Skeletal muscle tissue (tissue), 4 donors: Measurements from ENCODE around the gene DRP2. TPM values are rescaled to one million over a fixed set of nuclear protein-coding genes. Genes with fewer than 3 reads are reported as not detected.

Source experiments
- H3K27ac ChIP-seq: one replicate; pipeline ENCODE4 v1.7.0; 2013; ENCODE audit warnings: mild to moderate bottlenecking, low read depth, low read length, inconsistent platforms
- H3K27me3 ChIP-seq, 3 donors: one replicate each; pipeline ENCODE4 v1.7.0; 2013; ENCODE audit warnings: low read length in 3 of 3; ENCODE audit not compliant: control insufficient read depth in 3 of 3, insufficient read depth in 3 of 3
- H3K36me3 ChIP-seq, 3 donors: one replicate each; pipeline ENCODE4 v1.7.0; 2013; ENCODE audit warnings: low read length in 3 of 3; ENCODE audit not compliant: control insufficient read depth in 3 of 3, insufficient read depth in 3 of 3
- H3K4me1 ChIP-seq, 3 donors: one replicate each; pipeline ENCODE4 v1.7.0; 2013; ENCODE audit warnings: low read length in 3 of 3, mild to moderate bottlenecking in 3 of 3; ENCODE audit not compliant: control insufficient read depth in 3 of 3, insufficient read depth in 3 of 3
- H3K4me3 ChIP-seq, 3 donors: one replicate each; pipeline ENCODE4 v1.7.0; 2013; ENCODE audit warnings: low read length in 3 of 3
- H3K9ac ChIP-seq, 3 donors: one replicate each; pipeline ENCODE4 v1.7.0; 2013; ENCODE audit warnings: low read length in 3 of 3, mild to moderate bottlenecking in 3 of 3, moderate library complexity in 2 of 3, low read depth in 1 of 3
- H3K9me3 ChIP-seq, 3 donors: one replicate each; pipeline ENCODE4 v1.7.0; 2013; ENCODE audit warnings: low read length in 3 of 3; ENCODE audit not compliant: control insufficient read depth in 3 of 3
- total RNA-seq: library from RNA; depleted of rRNA; stranded (reverse); fragments of >200 nt; gene quantifications from one replicate; pipeline ENCODE4 v1.2.3, GENCODE V29; 2014
- donor health status: Osteomylitis.

The DRP2 gene
- total RNA-seq, 1 donor from 2014 or later: 1.0 TPM

DNA sequence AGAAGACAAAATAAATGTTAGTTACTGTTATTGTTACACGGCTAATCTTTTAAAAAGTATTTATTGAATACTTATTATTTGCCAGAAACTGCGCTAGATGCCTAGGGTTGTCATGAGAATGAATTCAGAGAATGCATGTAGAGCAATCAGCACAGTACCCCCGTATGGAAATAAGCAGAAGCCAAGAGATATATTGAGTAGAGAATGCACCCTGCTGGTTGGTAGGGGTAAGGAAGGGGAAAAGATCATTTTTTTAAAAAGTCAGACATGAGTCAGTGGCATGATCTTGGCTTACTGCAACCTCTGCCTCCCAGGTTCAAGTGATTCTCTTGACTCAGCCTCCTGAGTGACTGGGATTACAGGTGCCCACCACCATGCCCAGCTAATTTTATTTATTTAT is 13.1 kb upstream of the DRP2 start:
- Histone ChIP-seq H3K27ac (no peak overlapping the region), H3K36me3 (no peaks in the 10 kb centered on the region), H3K9me3 (no peaks in the 10 kb centered on the region), H3K4me3 (no peak overlapping the region), H3K27me3 (no peaks in the 10 kb centered on the region), H3K4me1 (no peaks in the 10 kb centered on the region), H3K9ac (no peak overlapping the region)

DNA sequence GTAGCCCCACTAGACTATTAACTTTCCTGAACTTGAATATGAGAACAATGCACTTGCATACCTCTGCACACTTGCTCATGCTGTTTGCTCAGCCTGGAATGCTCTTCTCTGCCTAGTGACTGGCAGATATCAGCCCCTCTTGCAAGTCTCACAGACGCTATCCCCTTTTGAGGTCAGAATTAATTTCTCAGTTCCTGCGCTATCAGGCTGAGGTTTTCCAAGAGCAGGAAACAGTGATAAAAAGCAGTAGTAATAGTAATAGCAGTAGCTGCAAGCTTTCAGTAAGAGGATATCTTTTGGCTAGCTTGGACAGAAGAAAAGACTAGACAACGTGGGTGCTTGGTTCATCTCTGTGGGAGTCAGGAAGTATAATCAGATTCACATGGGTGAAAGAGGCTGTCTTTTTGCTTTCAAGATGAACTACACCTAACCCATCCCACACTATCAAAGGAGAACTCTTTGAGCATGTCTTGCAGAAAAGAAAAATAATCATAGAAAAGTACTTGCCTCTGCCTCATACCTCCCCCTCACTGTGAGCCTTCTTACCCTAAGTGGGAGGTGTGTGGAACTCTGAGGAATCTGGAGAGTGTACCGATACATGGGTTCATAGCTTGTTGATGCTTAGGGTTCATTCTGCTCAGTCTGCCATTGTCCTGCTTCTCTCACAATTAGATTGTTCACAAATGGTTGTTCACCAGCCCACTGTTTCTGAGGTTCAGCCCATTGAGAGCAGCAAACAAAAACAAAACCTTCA is 11.3 kb upstream of the DRP2 start:
- Histone ChIP-seq H3K4me1 (no peaks in the 10 kb centered on the region), H3K27ac (no peak overlapping the region), H3K36me3 (no peaks in the 10 kb centered on the region), H3K4me3 (no peak overlapping the region), H3K9me3 (no peaks in the 10 kb centered on the region), H3K9ac (no peak overlapping the region), H3K27me3 (no peaks in the 10 kb centered on the region)

DNA sequence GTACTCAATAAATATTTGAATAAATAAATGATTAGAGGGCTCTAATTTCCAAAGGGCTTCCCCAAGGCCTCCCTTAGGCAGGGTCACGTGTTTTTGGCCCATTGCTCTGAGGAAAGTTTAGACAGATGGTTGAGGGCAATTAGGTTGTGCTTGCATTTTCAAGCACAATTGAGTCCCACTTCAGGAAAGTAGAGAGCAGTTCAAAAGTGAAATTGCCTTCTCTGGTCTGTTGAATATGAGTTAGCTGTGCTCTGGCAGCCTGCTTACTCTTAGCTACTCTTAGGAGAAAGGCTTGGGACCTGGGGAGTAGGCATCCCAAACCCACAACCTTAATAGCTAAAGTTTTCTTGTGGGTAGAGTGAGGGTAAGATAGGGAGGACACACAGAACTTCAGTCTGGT is 9.0 kb upstream of the DRP2 start:
- Histone ChIP-seq H3K27ac (no peak overlapping the region), H3K36me3 (no peaks in the 10 kb centered on the region), H3K4me3 (no peak overlapping the region), H3K9me3 (no peaks in the 10 kb centered on the region), H3K9ac (no peak overlapping the region), H3K27me3 (no peaks in the 10 kb centered on the region), H3K4me1 (no peaks in the 10 kb centered on the region)

DNA sequence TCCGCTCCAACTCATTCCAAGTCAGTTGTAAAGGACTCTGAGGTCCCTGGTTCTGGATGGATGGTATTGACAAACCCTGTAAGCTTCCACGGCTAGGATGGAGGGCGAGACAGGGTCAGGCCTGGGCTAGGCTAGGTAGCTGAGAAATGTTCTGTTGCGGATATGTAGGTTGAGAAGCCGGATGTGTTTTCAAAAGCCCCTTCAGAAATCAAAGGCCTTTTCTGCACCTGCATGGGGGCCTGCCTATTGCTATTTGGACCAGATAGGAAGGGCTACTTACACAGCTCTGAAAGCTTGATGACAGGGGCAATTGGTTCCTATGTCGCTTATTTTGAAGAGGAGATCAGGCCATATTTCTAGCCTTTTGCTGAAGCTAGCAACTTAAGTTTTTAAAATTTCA is 1.9 kb upstream of the DRP2 start:
- Histone ChIP-seq H3K9ac (no peak overlapping the region), H3K9me3 (no peaks in the 10 kb centered on the region), H3K36me3 (no peaks in the 10 kb centered on the region), H3K4me1 (no peaks in the 10 kb centered on the region), H3K27me3 (peaks cover 0 to 2% (median 0%) of the 10 kb centered on the region in 3 donors), H3K27ac (no peak overlapping the region), H3K4me3 (no peak overlapping the region)

DNA sequence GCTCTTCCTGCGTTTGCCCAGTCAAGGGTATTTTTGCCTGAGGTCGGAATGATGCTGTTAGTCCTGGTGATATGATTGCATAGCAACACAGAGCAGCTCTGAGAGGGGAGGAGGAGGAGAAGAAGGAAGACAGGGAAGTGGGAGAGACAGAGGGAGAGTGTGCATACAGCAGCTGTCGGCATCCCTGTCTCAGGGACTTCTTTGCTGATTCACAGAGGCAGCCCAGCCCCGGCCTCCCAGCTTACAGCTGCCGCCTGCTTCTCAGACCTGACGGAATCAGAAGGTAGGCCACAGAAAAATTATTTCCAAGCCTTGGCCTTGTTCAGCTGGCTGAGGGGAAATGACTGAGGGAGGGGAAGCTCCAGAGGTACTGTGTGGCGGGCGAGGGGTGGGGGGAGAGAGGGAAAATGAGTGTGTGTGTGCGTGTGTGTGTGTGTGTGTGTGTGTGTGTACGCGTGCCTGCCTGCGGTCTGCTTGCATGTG is 319 bp downstream of the DRP2 start:
- Histone ChIP-seq H3K27me3 (peaks cover 0 to 2% (median 0%) of the 10 kb centered on the region in 3 donors), H3K36me3 (no peaks in the 10 kb centered on the region), H3K27ac (no peak overlapping the region), H3K4me3 (no peak overlapping the region), H3K4me1 (no peaks in the 10 kb centered on the region), H3K9ac (no peak overlapping the region), H3K9me3 (no peaks in the 10 kb centered on the region)

DNA sequence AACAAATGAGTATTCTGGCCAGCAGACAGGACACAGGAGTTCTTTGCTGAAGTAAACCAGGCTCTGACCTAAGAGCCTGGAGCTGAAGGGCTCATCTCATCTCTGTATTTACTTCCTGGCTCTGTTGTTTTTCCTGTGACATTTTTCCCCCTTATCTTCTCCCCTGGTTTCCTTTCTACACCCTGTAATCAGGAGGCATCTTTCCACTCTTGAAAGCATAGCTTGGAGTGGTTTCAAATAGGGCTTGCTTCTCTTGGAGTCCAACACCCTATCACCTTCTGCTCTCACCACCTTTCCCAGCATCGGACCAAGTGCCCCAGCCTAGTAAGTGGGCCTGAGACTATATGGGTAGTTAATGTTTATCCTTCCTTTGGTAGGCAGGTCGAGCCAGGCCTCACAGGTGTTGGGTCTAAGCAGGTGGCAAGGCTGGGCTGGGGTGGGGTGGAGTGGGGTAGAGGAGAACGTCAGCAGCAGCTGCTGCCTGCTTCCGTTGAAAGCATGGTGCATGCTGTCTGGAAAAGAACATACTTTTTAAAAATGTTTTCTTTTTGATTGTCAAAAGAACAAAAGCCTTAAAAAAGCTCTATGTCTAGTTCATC is 1.2 kb downstream of the DRP2 start:
- Histone ChIP-seq H3K4me3 (no peak overlapping the region), H3K4me1 (no peaks in the 10 kb centered on the region), H3K36me3 (no peaks in the 10 kb centered on the region), H3K9me3 (no peaks in the 10 kb centered on the region), H3K9ac (no peak overlapping the region), H3K27me3 (peaks cover 0 to 2% (median 0%) of the 10 kb centered on the region in 3 donors), H3K27ac (no peak overlapping the region)

DNA sequence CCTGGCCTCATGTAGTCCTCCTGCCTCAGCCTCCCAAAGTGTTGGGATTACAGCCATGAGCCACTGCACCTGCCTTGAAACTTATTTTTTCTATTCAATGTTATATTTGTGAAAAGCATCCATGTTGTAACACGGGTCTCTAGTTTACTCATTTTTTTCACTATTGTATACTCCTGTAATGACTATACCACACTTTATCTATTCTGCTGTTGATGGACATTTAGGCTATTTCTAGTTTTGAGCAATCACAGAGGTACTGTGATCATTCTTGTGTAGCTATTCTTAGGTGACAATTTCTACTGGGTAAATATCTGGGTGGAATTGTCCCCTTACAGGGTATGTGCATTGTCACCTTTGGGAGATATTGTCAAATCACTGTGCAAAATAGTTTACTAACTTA is 3.6 kb downstream of the DRP2 start:
- Histone ChIP-seq H3K27me3 (no peaks in the 10 kb centered on the region), H3K9ac (no peak overlapping the region), H3K9me3 (no peaks in the 10 kb centered on the region), H3K27ac (no peak overlapping the region), H3K4me3 (no peak overlapping the region), H3K36me3 (no peaks in the 10 kb centered on the region), H3K4me1 (no peaks in the 10 kb centered on the region)

DNA sequence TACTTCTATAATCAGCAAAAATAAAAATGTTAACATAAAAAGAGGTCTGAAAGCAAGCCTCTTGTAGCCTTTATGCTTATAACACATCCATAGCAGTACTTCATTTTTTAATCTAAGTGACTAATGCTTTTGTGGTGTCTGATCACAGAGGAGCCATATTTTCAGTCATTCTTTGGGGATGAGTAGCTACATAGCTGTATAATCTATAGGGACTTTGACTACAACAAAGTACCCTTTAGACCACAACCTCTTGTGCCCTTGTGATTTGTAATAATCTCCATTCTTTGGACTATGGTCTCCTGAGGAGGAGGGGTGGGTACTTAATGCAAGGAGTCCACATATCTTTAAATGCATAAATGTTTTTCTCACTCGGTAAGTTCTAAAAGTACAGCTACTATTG is 9.6 kb downstream of the DRP2 start:
- H3K9me3 ChIP-seq: no peaks in the 10 kb centered on the region
- peaks cover 0 to 4% (median 0%) of the 10 kb centered on the region in 3 donors for H3K27me3 ChIP-seq
- no peak overlapping the region for H3K4me3 ChIP-seq
- no peak overlapping the region for H3K27ac ChIP-seq
- H3K4me1 ChIP-seq: no peaks in the 10 kb centered on the region
- H3K36me3 ChIP-seq: no peaks in the 10 kb centered on the region
- H3K9ac ChIP-seq: no peak overlapping the region

DNA sequence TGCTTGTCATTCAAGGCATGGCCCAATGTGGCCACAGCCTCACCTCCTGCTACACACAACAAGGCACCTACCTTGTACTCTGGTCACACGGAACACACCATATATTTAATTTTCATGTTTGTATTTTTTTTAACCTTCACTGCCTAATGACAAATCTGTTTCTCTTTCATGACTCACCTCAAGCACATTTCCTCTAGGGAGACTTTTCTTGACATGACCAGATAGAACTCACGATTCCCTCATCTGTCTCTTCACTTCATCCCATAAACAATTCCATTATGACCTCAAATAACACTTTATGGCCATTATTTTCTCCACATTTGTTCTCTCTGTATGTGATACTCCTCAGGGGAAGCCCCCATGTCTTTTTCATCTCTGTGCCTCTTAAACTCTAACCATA is 11.1 kb downstream of the DRP2 start:
- H3K9me3 ChIP-seq: no peaks in the 10 kb centered on the region
- no peak overlapping the region for H3K27ac ChIP-seq
- H3K4me3 ChIP-seq: no peak overlapping the region
- H3K9ac ChIP-seq: no peak overlapping the region
- peaks cover 0 to 4% (median 0%) of the 10 kb centered on the region in 3 donors for H3K27me3 ChIP-seq
- no peaks in the 10 kb centered on the region for H3K36me3 ChIP-seq
- H3K4me1 ChIP-seq: no peaks in the 10 kb centered on the region

DNA sequence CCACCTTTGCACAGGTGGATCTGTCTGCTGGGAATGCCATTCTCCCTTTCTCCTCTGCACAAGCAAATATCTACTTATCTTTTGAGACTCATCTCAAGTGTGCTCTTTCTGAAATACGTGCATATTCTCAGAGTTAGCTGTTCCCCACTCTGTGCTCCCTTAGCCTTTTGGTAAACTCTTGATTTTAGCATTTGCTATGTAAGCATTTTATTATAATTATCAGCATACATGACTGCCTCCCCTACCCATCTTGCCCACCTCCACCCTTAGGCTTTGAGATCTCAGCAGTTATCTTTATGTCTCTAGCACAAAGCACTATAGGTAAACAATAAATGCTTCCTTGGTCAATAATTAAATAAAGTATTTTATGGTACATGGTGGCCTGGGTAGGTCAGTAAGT is 11.5 kb downstream of the DRP2 start:
- Histone ChIP-seq H3K27me3 (peaks cover 0 to 4% (median 0%) of the 10 kb centered on the region in 3 donors), H3K4me1 (no peaks in the 10 kb centered on the region), H3K9me3 (no peaks in the 10 kb centered on the region), H3K4me3 (no peak overlapping the region), H3K27ac (no peak overlapping the region), H3K36me3 (no peaks in the 10 kb centered on the region), H3K9ac (no peak overlapping the region)
